GM10248 (cell line): ENCODE data around the gene PARP16.
A peak's percentile ranks its signal among the peaks of the same experiment; 100 is the strongest.

ENCODE experiments used
- CTCF ChIA-PET: fragments of 300-600 bp; sonication (Branson Sonifier 250); formaldehyde crosslinking; extraction: SDS; loops from one replicate; lab custom pipeline; 2021; ENCODE audit warnings: antibody characterized with exemption; lab: Yijun Ruan, JAX
- POLR2A ChIA-PET: fragments of 350-650 bp; sonication (Branson Sonifier 250); formaldehyde crosslinking; extraction: SDS; loops from one replicate; lab custom pipeline; 2020; ENCODE audit warnings: antibody characterized with exemption; lab: Yijun Ruan, JAX
- DNase-seq: peaks from one replicate; pipeline ENCODE4 v3.0.0; 2012; ENCODE audit errors: extremely low spot score
- TF ChIP-seq, protein P1 (sequence below): IDR thresholded peaks from 2 replicates; pipeline ENCODE4 v1.5.1; 2012; ENCODE audit warnings: mild to moderate bottlenecking, low read depth; ENCODE audit errors: extremely low read depth, missing control alignments, control extremely low read depth

The PARP16 gene

DNA sequence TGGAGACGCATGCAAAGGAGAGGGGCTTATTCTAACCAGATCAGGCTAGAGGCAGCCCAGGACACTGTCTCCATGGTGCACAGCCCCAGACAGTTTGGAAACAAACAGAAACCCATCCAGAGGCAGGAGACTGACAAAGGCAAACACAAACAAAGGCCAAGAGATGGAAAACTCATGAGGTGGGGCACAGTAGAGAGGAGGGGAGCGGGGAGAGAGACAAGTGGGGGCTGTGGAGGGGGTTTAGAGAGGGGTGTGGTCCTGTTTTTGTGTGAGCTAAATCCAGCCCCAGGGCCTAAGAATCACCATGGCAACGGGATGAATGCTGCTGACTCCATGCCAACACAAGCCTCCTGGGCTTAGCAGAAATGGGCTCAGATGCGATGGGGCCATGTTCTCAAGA, 32.3 kb downstream of the PARP16 start:
- TF ChIP-seq, protein P1, sequence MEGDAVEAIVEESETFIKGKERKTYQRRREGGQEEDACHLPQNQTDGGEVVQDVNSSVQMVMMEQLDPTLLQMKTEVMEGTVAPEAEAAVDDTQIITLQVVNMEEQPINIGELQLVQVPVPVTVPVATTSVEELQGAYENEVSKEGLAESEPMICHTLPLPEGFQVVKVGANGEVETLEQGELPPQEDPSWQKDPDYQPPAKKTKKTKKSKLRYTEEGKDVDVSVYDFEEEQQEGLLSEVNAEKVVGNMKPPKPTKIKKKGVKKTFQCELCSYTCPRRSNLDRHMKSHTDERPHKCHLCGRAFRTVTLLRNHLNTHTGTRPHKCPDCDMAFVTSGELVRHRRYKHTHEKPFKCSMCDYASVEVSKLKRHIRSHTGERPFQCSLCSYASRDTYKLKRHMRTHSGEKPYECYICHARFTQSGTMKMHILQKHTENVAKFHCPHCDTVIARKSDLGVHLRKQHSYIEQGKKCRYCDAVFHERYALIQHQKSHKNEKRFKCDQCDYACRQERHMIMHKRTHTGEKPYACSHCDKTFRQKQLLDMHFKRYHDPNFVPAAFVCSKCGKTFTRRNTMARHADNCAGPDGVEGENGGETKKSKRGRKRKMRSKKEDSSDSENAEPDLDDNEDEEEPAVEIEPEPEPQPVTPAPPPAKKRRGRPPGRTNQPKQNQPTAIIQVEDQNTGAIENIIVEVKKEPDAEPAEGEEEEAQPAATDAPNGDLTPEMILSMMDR, result no peak
- ChIA-PET CTCF (interaction anchor here (0.9 to 1.6 kb wide), 2 partner anchors 17 to 33 kb away, joined by 3 read pairs; partner anchors contain the start of gene PARP16), POLR2A (no interaction called here)
- no peak for DNase-seq

DNA sequence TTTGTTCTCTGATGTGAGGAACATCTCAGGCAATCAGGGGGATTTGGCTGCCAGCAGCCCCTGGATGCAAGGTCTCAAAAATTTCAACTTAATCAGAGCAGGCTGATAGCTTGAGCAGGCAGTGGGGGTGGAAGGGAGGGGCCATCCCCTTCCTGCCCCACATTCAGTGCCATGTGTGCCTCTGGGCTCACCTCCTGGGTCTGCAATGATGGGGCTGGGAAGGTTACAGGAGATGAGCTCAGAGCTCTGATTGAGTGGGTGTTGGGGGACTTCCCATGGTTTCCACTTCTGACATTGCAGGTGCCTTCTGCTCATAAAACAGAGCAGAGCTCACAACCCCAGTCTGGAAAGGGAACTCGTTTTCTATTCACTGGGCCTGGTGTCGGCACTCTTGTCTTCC, 37.0 kb downstream of the PARP16 start:
- ChIA-PET POLR2A (interaction anchor here (0.6 to 1.5 kb wide), 5 partner anchors 55 to 675 kb away, joined by 3 to 15 read pairs (median 4); partner anchors contain the start of gene RNU5B-1), CTCF (interaction anchor here (0.9 to 2.0 kb wide), 8 partner anchors 9 to 216 kb away, joined by 3 to 7 read pairs (median 4); partner anchors contain the start of gene PARP16)
- DNase-seq, result peak; percentile 80
- TF ChIP-seq, protein P1, result no peak

DNA sequence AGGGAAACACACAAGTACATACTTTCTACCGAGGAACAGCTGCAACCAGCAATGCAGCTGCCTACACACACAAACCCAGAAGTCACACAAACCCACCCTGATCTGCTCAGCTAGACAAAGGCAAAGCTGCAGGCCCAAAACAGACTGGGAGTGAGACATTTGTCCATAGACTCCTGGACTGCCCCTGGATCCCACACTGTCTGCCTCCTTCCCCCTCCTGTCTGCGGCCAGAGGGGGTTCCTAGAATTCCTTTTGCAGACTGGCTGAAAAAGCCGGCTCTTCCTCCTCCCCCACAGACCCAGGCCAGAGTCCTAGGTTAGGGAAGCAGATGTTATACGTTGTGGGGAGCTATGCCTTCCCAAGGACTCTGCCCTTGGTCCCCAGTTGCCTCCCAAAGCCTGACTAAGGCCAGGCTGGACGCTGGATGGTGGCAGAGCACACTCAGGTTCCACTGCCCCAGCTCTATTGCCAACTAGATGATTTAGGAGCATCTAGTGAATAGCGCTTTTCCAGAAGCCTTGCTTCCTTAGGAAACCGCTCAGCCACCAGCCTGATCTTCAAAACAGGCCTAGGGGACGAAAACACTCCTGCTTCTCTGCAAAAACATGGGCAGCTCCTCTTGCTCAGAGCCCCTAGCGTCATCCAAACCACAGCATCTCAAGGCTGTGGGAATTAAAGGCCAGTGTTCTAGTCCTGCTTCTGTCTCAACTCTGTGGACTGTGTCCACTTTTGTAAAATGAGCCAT, 38.0 kb downstream of the PARP16 start:
- POLR2A ChIA-PET, result interaction anchor here (1.5 kb wide), 1 partner anchor 56 kb away, joined by 15 read pairs; the partner anchor contains the start of gene RNU5B-1
- DNase-seq, result no peak
- CTCF ChIA-PET, result interaction anchor here (0.9 to 2.0 kb wide), 8 partner anchors 17 to 215 kb away, joined by 3 to 7 read pairs (median 3); partner anchors contain the start of genes PARP16 and RNU5B-1
- TF ChIP-seq, protein P1, result no peak

DNA sequence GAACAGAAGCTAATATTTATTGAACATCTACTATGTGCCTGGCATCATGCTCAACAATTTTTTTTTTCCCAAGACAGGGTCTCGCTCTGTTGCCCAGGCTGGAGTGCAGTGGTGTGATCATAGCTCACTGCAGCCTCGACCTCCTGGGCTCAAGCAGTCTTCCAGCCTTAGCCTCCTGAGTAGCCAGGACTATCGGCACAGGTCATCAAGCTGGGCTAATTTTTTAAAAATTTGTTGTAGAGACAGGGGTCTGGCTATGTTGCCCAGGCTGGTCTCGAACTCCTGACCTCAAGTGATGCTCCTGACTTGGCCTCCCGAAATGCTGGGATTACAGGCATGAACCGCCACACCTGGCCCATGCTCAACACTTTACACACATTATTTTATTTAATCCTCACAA, 39.7 kb downstream of the PARP16 start:
- ChIA-PET POLR2A (interaction anchor here (0.6 kb wide), 1 partner anchor 59 kb away, joined by 3 read pairs; no protein-coding TSS in a partner anchor), CTCF (interaction anchor here (1.1 to 1.8 kb wide), 4 partner anchors 24 to 40 kb away, joined by 3 to 5 read pairs (median 5); partner anchors contain the start of gene PARP16)
- TF ChIP-seq, protein P1, result no peak
- no peak for DNase-seq

DNA sequence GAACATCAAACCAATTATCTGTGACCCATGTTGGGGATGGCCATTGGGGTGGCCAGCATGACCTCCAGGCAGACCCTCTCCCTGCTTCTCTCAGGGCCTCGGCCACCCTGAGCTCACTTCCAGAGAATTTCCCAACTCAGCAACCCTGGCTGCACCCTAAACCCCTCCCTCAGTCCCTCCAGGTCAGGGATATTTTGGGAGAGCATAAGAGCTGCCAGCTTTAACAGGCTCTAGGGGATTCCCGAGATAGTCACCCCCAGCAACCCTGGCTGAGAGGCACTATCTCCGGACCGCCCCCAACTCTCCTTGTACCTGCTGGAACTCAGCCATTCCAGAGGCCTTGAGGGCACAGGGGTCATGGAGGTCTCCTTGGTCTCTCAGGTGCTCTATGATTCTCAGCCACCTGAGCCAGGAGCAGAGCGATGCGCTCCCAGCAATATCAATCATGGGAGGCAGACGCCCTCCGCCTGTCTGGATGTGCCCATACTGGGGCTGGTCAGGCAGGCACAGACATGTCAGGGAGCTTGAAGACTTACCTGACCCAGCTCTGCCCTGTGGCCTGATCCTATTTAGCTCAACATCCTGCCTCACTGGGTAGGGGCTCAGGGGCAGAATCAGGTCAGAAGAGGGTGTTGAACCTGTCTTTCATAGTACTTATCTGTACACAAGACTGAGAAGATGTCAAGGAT, 40.5 kb downstream of the PARP16 start:
- no peak for DNase-seq
- ChIA-PET POLR2A (interaction anchor here (1.2 kb wide), 1 partner anchor 59 kb away, joined by 5 read pairs; the partner anchor contains the start of gene RNU5B-1), CTCF (interaction anchor here (0.6 to 1.8 kb wide), 6 partner anchors 10 to 41 kb away, joined by 3 to 5 read pairs (median 4); partner anchors contain the start of gene PARP16)
- TF ChIP-seq, protein P1, result no peak

DNA sequence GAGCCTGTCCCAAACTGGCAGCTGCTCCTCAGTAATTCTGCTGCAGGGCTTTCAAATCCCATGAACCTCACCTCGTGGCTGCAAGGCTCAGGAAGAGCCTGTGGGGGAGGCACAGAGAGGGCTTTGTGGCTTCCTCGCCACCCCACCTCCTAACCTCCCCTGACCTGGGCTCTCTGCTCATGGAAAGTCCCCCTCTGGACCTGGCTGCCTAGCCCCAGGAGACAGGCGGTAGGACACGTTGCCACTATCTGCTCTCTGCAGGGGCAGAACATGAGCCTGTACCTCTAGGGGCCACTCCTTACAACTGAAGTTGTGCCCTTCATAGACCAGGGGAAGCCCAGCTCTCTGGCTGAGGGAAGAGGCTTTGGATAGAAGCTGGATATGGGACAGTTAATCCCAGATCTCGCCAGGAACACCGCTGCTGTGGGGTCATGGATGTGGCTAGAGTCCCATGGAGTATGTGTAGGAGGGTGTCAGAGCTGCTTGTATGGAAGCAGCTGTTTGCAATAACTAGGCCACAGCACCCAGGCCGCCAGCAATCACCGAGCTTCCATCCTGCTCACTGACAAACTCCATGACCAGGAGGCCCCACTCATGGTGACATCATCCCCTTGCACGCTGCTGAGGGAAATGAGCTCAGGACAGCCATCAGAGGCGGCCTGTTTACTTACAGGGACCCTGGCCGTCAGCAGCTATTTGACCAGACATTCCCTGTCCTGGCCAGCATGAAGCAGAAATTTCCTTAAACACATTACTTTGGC, 41.4 kb downstream of the PARP16 start:
- POLR2A ChIA-PET, result interaction anchor here (1.2 kb wide), 1 partner anchor 60 kb away, joined by 5 read pairs; the partner anchor contains the start of gene RNU5B-1
- TF ChIP-seq, protein P1, result no peak
- CTCF ChIA-PET, result interaction anchor here (1.0 to 1.8 kb wide), 4 partner anchors 9 to 40 kb away, joined by 3 to 5 read pairs (median 4); no protein-coding TSS in a partner anchor
- no peak for DNase-seq
